HG03135 (cell line): ENCODE data around the gene ACOD1.
A peak's percentile ranks its signal among the peaks of the same experiment; 100 is the strongest.

Source experiments
- ATAC-seq: cut with Tn5 transposase; IDR thresholded peaks from one replicate; pipeline ENCODE4 v1.9.1; 2021; ENCODE audit warnings: mild to moderate bottlenecking, moderate library complexity; ENCODE audit not compliant: unreplicated experiment

ACOD1 gene

DNA sequence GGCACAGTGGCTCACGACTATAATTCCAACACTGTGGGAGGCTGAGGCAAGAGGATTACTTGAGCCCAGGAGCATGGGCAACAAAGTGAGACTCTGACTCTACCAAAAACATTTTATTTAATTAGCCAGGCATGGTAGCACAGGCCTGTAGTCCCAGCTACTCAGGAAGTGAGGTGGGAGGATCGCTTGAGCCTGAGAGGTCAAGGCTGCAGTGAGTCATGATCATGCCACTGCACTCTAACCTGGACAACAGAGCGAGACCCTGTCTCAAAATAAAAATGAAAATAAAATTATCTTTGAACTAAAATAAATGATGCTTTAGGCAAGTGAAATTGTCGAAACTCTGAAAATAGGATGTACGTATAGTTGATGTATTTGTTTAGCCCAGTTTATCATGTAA, 35.4 kb downstream of the ACOD1 start:
- no peak for ATAC-seq

DNA sequence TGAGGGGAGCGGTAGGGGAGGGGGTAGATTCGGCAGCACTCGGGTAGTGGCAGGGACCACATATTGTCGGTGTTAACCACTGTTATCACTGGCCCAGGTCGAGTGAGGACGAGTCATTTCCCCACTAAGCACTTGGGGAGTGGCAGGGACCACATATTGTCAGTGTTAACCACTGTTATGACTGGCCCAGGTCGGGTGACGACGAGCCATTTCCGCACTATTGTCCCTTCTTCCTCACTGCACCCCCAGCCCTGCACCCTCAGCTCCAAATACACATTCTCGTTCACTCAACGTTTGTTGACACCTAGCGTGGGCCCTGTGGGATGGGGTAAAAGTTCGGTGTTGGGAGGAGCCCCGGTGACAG, 43.1 kb downstream of the ACOD1 start:
- peak; percentile 44 for ATAC-seq

GRCh38 chr13:76991796-76992547, 43.7 kb downstream of the ACOD1 start, which contains the start of gene CLN5:
Gene CLN5 (plus strand): TSS chr13:76992081. CDS start chr13:76992099, 18 bp downstream.
- ATAC-seq = peak; percentile 97

DNA sequence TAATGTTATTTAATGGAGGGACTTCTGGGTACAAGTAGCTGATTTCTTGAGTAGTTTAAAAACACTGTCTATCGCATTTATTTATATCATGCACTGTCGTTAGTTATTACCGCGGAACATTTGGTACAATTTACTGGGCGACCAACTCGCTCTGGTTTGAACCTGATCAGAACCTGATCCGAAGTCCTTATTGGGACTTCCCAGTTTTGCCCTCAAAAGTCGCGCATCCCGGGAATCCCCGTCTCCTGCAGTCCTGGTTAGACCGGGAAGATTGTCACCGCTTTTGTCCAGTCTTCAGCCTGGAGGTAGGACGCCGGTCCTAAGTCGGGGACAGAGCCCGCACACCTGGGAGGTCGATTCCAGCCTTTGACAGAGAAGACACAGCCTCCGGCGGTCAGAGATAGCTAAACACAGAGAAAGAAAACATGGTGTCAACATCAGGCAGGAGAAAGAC, 44.3 kb downstream of the ACOD1 start:
- ATAC-seq = peak; percentile 5

DNA sequence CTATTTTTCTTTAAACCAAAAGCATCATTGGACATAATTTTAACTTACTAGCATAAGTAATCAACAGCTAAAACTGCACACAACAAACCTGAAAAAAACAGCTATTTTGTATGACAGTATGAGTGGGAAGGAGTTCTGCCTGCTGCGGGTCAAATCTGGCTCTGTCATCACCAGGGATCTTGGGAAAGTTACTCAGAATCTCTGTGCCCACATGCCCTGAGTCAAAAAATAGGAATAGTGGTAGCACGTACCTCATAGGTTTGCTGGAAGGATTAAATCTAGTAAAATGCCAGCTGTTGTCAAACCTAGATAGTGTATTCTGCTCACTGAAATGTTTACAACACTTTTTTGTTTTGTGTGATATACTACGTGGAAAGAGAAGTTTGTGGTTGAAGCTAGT, 44.7 kb downstream of the ACOD1 start:
- no peak for ATAC-seq

GRCh38 chr13:76993473-76993872, 45.2 kb downstream of the ACOD1 start:
- ATAC-seq = no peak

DNA sequence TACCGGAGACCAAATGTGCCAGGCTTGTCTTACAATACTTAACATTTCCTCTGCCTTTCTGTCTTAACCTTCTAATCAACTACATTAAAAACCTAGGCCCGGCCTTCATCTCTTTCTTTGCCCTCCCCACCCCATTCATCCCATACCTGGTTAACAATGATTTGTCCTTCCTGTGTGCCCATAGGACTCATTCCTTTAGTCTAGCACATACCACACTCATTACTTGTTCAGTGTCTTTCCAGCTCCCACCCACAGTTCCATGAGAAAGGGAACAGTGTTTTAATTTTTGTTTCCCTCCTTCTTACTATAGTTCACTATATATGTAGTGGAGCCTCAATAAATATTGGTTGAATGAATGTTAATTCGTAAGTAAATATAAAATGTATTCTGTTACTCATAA, 46.0 kb downstream of the ACOD1 start:
- no peak for ATAC-seq

- ATAC-seq = no peak
Observed at GRCh38 chr13:77000475-77000874, 52.2 kb downstream of the ACOD1 start.

DNA sequence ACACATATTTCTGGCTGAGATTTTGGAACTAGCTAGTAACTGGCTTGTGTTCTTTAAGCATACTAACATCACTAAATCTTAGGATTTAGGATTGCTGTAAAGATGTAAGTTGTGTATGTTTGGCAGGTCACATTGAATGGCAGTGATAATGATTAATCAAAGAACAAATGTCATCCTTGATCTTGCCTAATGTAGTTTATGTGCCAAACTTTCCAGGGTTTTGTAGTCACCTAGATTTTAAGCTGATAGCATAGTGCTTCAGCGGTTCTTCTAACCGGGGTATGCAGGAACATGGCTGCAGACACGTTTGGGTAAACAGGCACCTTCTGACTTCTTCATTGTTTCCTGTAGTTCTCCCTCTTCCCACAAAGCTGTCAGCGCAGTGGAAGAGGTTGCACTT, 53.2 kb downstream of the ACOD1 start:
- no peak for ATAC-seq

- ATAC-seq = no peak
Observed at GRCh38 chr13:77001963-77002587, 53.8 kb downstream of the ACOD1 start.

DNA sequence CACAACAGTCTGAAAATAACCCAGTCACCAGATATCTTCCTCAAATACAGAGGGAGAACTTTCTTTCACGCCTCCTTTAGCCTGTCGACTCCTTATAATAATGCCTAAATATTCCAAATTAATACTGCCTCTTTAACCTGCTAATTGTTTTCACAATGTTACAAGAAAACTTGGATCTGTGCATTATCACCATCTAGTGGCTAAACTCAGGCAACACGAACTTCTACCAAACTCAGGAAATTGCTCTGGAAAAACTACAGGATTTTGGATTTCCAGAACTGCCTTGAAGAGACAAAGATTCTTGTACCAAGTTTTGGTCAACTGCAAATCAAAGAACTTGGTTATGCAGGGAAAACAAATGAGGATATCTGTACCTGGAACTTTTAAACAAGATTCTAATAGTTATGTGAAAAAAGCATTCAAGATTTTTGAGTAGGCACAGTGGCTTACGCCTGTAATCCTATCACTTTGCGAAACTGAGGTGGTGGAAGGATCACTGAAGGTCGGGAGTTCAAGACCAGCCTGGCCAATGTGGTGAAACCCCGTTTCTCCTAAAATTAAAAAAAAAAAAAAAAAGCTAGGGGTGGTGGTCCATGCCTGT, 54.4 kb downstream of the ACOD1 start:
- ATAC-seq = no peak
